Activated CD4-positive, alpha-beta T cell treated with anti-CD3 and anti-CD28 coated beads for 24 hours (primary cell): Measurements from ENCODE around the gene IFT20.
"Not testable (repeated sequence)": the region's sequence is repeated elsewhere in the genome, so short reads cannot be mapped to it uniquely, and the experiment has no call there.

ENCODE experiments used
- DNase-seq, 2 donors: peaks; one replicate each; pipeline ENCODE4 v3.0.0-alpha.2; 2020; ENCODE audit warnings: low read depth in 2 of 2

The IFT20 gene

GRCh38 chr17:28315846-28316705 lies 19.2 kb downstream of the IFT20 start:
- no peak for DNase-seq

GRCh38 chr17:28313841-28314240 lies 21.4 kb downstream of the IFT20 start:
- no peak for DNase-seq

GRCh38 chr17:28306954-28307401 lies 28.3 kb downstream of the IFT20 start:
- no peak for DNase-seq

- no peak for DNase-seq
Observed at GRCh38 chr17:28298449-28298848, 36.8 kb downstream of the IFT20 start.

- no peak for DNase-seq
Observed at GRCh38 chr17:28295677-28296578, 39.3 kb downstream of the IFT20 start.

DNA sequence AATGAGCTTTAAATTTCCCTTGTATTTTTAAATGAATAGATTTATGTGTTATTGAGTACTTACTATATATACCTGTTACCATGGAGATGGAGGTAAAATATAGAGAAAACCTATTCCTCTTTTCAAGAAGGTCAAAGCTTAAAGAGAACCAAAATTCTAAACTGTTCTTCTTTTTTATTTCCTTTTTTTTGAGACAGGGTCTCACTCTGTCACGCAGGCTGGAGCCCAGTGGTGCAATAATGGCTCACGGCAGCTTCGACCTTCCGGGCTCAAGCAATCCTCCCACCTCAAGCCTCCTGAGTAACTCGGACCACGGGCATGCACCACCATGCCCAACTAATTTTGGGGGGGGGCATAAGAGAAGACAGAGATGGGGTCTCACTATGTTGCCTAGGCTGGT lies 41.3 kb downstream of the IFT20 start:
- no peak for DNase-seq

GRCh38 chr17:28292878-28293277 lies 42.4 kb downstream of the IFT20 start:
- DNase-seq, result not testable (repeated sequence)

DNA sequence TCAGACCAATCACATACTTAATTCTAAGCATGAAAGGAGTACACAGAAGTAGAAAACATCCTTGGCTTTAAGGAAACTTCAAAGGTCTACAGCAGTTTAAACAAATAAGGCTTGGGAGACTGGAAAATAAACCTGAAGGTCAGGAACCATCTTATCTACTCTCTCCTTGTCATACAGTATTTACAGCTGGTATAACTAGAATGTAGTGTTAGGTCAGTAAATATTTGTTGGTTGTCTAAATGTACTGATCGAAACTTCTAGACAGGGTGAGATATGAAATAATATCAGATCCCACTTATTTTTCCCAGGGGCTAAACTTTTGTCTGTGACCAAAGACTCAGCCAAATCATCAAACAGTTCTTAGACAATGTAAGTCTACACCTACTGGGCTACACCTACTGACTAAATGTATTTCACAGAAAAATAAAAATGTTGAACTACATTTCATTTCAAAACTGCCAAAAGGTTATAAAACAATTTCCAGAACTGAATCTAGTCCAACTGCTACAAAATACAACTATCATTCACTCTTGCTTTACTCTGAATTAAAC lies 43.4 kb downstream of the IFT20 start:
- DNase-seq, result no peak

DNA sequence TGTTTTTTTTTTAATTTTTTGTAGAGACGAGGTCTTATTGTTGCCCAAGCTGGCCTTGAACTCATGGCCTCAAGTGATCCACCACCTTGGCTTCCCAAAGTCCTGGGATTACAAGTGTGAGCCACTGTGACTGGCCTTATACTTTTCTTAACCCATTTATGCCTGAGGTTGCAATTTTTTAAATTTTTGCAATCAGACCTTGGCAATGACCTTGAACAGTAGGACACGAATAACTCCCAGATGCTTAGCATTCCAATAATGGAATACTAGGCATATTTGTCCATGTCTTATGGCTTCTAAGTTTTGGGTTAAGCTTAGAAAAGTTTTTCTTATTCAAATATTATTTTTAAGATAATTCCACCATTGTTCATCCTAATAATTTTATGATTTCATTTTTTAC lies 44.6 kb downstream of the IFT20 start:
- no peak for DNase-seq

DNA sequence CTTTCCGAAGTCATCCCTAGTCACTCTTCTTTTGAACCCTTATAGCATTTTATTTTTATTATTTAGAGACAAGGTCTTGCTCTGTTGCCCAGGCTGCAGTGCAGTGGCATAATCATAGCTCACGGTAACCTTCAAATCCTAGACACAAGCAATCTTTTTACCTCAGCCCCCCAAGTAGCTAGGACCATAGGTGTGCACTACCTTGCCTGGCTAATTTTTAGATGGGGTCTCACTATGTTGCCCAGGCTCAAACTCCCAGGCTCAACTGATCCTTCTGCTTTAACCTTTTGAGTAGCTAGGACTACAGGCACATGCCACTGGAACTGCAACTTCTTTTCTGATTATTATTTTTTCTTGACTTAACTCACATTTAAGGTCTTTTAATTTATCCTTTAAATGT lies 49.3 kb downstream of the IFT20 start:
- no peak for DNase-seq

GRCh38 chr17:28282596-28282995 lies 52.7 kb downstream of the IFT20 start:
- no peak for DNase-seq

DNA sequence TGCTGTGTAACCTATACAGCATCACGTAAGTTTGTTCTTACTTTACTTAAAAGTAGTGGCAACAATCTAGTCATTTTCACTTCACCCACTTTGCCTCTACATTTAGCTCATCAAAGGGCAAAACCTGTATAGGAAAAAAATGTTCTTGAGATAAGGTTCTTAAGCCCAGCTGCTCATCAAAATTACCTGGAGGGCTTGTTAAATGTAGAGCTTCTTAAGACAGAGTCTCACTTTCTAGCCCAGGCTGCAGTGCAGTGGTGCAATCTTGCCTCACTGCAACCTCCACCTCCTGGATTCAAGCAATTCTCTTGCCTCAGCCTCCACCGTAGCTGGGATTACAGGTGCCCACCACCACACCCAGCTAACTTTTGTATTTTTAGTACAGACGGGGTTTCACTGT lies 54.4 kb downstream of the IFT20 start:
- DNase-seq, result no peak

DNA sequence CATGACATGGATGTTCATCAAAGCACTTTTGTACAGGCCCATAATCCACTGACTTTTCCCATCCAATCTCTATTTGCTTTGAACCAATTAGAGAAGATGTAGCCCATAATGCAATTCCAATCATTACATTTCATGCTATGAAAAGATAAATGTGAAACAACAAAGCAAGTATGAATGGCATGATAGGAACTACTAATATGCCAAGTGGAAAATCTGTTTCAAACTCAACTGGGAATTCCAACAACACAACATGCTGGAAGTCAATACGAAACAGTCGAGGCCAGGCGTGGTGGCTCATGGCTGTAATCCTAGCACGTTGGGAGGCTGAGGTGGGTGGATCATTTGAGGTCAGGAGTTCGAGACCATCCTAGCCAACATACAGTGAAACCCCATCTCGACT lies 55.9 kb downstream of the IFT20 start:
- no peak for DNase-seq
